Lower lobe of right lung (tissue), 2 donors: ENCODE results near the gene NEK8. TPM values are rescaled to one million over a fixed set of nuclear protein-coding genes. Genes with fewer than 3 reads are reported as not detected.
"Not testable (repeated sequence)": the region's sequence is repeated elsewhere in the genome, so short reads cannot be mapped to it uniquely, and the experiment has no call there.

Source experiments
- ATAC-seq, 2 donors: fragments of 200-7000 bp; cut with Tn5 transposase; one replicate each; pipeline ENCODE4 v1.9.1; 2020 to 2022; ENCODE audit warnings: mild to moderate bottlenecking in 2 of 2, moderate library complexity in 2 of 2
- DNase-seq: peaks from one replicate; pipeline ENCODE4 v3.0.0-alpha.2; 2020
- H3K27ac ChIP-seq: fragments of 200-600 bp; one replicate; pipeline ENCODE4 v1.8.0; 2022
- H3K27me3 ChIP-seq: fragments of 200-600 bp; one replicate; pipeline ENCODE4 v1.8.0; 2022; ENCODE audit warnings: low read depth
- H3K36me3 ChIP-seq: fragments of 200-600 bp; one replicate; pipeline ENCODE4 v1.8.0; 2022; ENCODE audit warnings: mild to moderate bottlenecking
- H3K4me1 ChIP-seq: fragments of 200-600 bp; one replicate; pipeline ENCODE4 v1.8.0; 2022
- H3K4me3 ChIP-seq: fragments of 200-600 bp; one replicate; pipeline ENCODE4 v1.8.0; 2022; ENCODE audit warnings: mild to moderate bottlenecking
- H3K9me3 ChIP-seq: fragments of 200-600 bp; one replicate; pipeline ENCODE4 v1.8.0; 2022
- intact Hi-C: fragments of 100-400 bp; cut with DNase I; formaldehyde crosslinking; loops from one replicate; pipeline ENCODE4 v1.11.0; 2022
- total RNA-seq: library from RNA; stranded (reverse); fragmentation: NEBNext Ultra II Directional; extraction: Animal tissue kit (Norgen Biotek cat#: 25700); gene quantifications from one replicate; pipeline ENCODE4 v1.2.1, GENCODE V29; 2021
- TF ChIP-seq, protein P1 (sequence below): fragments of 200-600 bp; IDR thresholded peaks from one replicate; pipeline ENCODE4 v1.8.0; 2022; ENCODE audit warnings: antibody characterized with exemption, mild to moderate bottlenecking
- donor health status: DM: no; HTN: yes; CAD: no; lungs with severe emphysema.

NEK8 gene
- total RNA-seq, 1 donor from 2014 or later: 11.3 TPM

DNA sequence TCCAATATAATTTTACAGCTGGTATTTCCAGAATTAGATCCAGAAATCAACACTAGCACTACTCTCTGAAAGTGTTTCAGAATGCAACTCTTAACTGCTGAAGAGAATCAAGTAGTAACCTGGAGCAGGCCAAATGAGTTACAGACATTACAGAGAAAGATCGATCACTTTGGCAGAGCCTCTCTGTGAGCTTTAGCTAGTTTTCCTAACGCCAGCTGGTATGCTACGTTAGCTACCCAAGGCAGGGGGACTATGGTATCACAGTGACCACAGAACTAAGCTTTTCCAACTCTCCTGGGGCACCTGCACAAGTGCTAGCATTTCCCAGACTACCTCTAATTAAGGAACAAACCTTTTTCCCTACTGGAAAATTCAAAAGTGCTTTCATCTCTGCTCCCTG lies 45.6 kb downstream of the NEK8 start:
- TF ChIP-seq, protein P1, sequence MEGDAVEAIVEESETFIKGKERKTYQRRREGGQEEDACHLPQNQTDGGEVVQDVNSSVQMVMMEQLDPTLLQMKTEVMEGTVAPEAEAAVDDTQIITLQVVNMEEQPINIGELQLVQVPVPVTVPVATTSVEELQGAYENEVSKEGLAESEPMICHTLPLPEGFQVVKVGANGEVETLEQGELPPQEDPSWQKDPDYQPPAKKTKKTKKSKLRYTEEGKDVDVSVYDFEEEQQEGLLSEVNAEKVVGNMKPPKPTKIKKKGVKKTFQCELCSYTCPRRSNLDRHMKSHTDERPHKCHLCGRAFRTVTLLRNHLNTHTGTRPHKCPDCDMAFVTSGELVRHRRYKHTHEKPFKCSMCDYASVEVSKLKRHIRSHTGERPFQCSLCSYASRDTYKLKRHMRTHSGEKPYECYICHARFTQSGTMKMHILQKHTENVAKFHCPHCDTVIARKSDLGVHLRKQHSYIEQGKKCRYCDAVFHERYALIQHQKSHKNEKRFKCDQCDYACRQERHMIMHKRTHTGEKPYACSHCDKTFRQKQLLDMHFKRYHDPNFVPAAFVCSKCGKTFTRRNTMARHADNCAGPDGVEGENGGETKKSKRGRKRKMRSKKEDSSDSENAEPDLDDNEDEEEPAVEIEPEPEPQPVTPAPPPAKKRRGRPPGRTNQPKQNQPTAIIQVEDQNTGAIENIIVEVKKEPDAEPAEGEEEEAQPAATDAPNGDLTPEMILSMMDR: no peak
- DNase-seq: no peak
- Histone ChIP-seq H3K27ac (no peak overlapping the region), H3K4me3 (no peak overlapping the region), H3K36me3 (peaks cover 10% of the 10 kb centered on the region), H3K27me3 (no peaks in the 10 kb centered on the region), H3K9me3 (no peaks in the 10 kb centered on the region), H3K4me1 (peaks cover 12% of the 10 kb centered on the region)
- intact Hi-C loops: no loop called here
- ATAC-seq: no peak

DNA sequence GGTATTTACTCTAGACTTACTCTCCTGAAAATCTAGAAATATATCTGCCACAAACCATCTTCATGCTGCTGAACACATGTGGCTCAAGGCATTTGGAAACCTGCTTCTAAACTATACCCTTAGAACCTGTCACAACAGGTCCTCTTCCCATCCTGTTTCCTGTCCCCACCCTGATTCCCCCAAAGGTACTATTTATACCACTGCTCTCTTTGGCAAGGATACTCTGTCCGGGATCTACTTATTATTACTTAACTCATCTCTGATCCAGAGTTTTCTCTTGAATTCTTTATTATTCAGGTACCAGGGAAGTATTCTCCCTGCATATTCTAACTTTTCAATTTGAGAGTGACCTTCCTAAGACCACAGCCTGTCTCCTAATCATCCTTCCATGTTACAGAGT lies 48.6 kb downstream of the NEK8 start:
- Histone ChIP-seq H3K36me3 (peaks cover 21% of the 10 kb centered on the region), H3K4me1 (peaks cover 12% of the 10 kb centered on the region), H3K4me3 (no peak overlapping the region), H3K9me3 (no peaks in the 10 kb centered on the region), H3K27me3 (no peaks in the 10 kb centered on the region), H3K27ac (no peak overlapping the region)
- no peak for ATAC-seq
- intact Hi-C loops: no loop called here
- no peak for DNase-seq
- TF ChIP-seq, protein P1: no peak

DNA sequence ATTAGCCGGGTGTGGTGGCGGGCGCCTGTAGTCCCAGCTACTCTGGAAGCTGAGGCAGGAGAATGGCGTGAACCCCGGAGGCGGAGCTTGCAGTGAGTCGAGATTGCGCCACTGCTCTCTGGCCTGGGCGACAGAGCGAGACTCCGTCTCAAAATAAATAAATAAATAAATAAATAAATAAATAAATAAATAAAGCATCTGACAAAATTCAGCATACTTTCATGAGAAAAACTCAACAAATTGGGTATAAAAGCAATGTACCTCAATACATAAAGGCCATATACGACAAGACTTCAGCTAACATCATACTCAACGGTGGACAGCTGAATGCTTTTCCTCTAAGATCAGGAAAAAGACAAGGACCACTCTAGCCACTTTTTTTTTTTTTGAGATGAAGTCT lies 51.0 kb downstream of the NEK8 start:
- intact Hi-C loops, ATAC-seq: not testable (repeated sequence)

DNA sequence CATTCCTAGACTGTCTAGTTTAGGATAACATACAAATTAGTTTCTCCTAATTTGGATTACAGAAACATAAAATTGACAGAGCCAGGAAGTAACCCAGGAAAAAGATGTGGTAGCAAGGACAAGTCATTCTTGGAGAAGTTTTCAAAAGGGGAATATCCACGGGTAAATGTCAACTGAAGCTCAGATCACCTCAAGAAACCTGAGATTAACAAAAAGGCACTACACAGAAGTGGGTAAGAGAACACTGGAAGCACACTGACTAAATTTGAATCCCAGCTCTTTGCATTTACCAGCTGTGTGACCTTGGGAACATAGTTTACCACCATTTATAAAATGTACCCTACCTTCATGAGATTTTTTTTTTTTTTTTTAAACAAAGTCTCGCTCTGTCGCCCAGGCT lies 54.6 kb downstream of the NEK8 start:
- H3K27me3 ChIP-seq: no peaks in the 10 kb centered on the region
- peaks cover 11% of the 10 kb centered on the region for H3K36me3 ChIP-seq
- TF ChIP-seq, protein P1: no peak
- no peak for ATAC-seq
- no peak overlapping the region for H3K4me3 ChIP-seq
- no peaks in the 10 kb centered on the region for H3K9me3 ChIP-seq
- intact Hi-C loops: no loop called here
- H3K4me1 ChIP-seq: no peaks in the 10 kb centered on the region
- DNase-seq: no peak
- no peak overlapping the region for H3K27ac ChIP-seq

More for the DNA sequence above, 51.0 kb downstream of the NEK8 start:
- H3K27ac ChIP-seq, H3K27me3 ChIP-seq, DNase-seq, H3K4me3 ChIP-seq, H3K9me3 ChIP-seq: not testable (repeated sequence)
- Histone ChIP-seq H3K36me3 (peaks cover 11% of the 10 kb centered on the region), H3K4me1 (peaks cover 12% of the 10 kb centered on the region)

DNA sequence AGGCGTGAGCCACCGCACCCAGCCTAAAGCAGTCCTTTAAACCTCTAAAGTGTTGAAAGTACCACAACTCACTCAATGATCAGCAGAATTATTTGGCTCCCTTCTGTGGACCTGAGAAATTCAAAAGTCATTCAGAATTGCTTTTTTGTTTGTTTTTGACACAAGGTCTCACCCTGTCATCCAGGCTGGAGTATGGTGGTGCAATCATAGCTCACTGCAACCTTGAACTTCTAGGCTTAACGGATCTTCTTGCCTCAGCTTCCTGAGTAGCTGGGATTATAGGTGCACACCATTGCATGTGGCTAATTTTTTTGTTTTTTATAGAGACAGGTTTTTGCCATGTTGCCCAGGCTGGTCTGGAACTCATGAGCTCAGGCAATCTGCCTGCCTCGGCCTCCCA lies 59.5 kb downstream of the NEK8 start:
- H3K4me3 ChIP-seq: no peak overlapping the region
- no peaks in the 10 kb centered on the region for H3K4me1 ChIP-seq
- peaks cover 5% of the 10 kb centered on the region for H3K36me3 ChIP-seq
- intact Hi-C loops: no loop called here
- DNase-seq (no peak), ATAC-seq (no peak)
- no peaks in the 10 kb centered on the region for H3K27me3 ChIP-seq
- H3K27ac ChIP-seq: no peak overlapping the region
- TF ChIP-seq, protein P1: no peak
- no peaks in the 10 kb centered on the region for H3K9me3 ChIP-seq

Other genes starting within 250 kb of the NEK8 start
- 0.15 TPM for gene FOXN1, start 222.4 kb upstream of the NEK8 start, total RNA-seq
- 27.0 TPM for gene UNC119, start 176.2 kb upstream of the NEK8 start, total RNA-seq
- 45.3 TPM for gene PIGS, start 157.3 kb upstream of the NEK8 start, total RNA-seq
- gene ALDOC, start 151.9 kb upstream of the NEK8 start, total RNA-seq: 11.6 TPM
- gene SPAG5, start 129.8 kb upstream of the NEK8 start, total RNA-seq: 4.9 TPM
- gene RSKR, start 114.6 kb upstream of the NEK8 start, total RNA-seq: 14.1 TPM
- 138 TPM for gene BLTP2, start 83.6 kb upstream of the NEK8 start, total RNA-seq
- gene SDF2, start 66.9 kb upstream of the NEK8 start, total RNA-seq: 48.8 TPM
- 60.3 TPM for gene SUPT6H, start 66.6 kb upstream of the NEK8 start, total RNA-seq
- 4.4 TPM for gene PROCA1, start 16.9 kb upstream of the NEK8 start, total RNA-seq
- 62.3 TPM for gene RAB34, start 10.9 kb upstream of the NEK8 start, total RNA-seq
- gene RPL23A, start 8.8 kb upstream of the NEK8 start, total RNA-seq: 1,156 TPM
- 19.8 TPM for gene TLCD1, start 2.6 kb upstream of the NEK8 start, total RNA-seq
- 52.8 TPM for gene TRAF4, start 15.2 kb downstream of the NEK8 start, total RNA-seq
- gene FAM222B, start 114.0 kb downstream of the NEK8 start, total RNA-seq: 21.7 TPM
- gene ERAL1, start 126.2 kb downstream of the NEK8 start, total RNA-seq: 26.1 TPM
- 170 TPM for gene FLOT2, start 168.9 kb downstream of the NEK8 start, total RNA-seq
- gene DHRS13, start 174.3 kb downstream of the NEK8 start, total RNA-seq: 10.6 TPM
- 36.2 TPM for gene PHF12, start 222.7 kb downstream of the NEK8 start, total RNA-seq